Subcutaneous adipose tissue (tissue), 4 donors: ENCODE measurements around the gene DIPK1A. TPM values are rescaled to one million over a fixed set of nuclear protein-coding genes. Genes with fewer than 3 reads are reported as not detected.

Experiments used
- total RNA-seq, 4 donors: library from RNA; depleted of rRNA; stranded (reverse); fragments of >200 nt; gene quantifications; one replicate each; pipeline ENCODE4 v1.1.0, GENCODE V29; 2016
- TF ChIP-seq, protein P1 (sequence below): fragments of 450-650 bp; IDR thresholded peaks from one replicate; pipeline ENCODE4 v1.5.1; 2016; ENCODE audit warnings: low read depth, mild to moderate bottlenecking, control low read depth, antibody characterized with exemption, moderate library complexity

The DIPK1A gene
- total RNA-seq, 4 donors from 2014 or later, result 11.9 to 24.6 (median 18.3) TPM

DNA sequence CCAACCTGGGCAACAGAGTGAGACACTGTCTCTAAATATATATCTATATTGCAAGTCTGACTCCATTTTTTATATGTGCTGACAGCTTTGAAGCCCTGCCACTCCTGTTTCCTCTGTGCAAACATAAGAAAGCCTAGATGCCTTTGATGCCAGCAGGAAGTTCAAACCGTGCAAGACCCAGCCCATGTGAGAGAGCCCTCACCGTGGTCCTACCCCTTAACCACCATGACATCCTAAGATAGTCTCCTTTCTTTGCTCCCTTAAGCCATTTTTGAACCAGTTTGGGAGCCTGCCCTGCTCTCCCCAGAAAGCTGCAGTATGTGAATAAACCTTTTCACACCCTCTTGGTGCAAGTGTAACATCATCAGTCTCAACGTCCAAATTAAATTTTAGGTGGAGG lies 3.7 kb upstream of the DIPK1A start:
- TF ChIP-seq, protein P1, sequence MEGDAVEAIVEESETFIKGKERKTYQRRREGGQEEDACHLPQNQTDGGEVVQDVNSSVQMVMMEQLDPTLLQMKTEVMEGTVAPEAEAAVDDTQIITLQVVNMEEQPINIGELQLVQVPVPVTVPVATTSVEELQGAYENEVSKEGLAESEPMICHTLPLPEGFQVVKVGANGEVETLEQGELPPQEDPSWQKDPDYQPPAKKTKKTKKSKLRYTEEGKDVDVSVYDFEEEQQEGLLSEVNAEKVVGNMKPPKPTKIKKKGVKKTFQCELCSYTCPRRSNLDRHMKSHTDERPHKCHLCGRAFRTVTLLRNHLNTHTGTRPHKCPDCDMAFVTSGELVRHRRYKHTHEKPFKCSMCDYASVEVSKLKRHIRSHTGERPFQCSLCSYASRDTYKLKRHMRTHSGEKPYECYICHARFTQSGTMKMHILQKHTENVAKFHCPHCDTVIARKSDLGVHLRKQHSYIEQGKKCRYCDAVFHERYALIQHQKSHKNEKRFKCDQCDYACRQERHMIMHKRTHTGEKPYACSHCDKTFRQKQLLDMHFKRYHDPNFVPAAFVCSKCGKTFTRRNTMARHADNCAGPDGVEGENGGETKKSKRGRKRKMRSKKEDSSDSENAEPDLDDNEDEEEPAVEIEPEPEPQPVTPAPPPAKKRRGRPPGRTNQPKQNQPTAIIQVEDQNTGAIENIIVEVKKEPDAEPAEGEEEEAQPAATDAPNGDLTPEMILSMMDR, result no peak

DNA sequence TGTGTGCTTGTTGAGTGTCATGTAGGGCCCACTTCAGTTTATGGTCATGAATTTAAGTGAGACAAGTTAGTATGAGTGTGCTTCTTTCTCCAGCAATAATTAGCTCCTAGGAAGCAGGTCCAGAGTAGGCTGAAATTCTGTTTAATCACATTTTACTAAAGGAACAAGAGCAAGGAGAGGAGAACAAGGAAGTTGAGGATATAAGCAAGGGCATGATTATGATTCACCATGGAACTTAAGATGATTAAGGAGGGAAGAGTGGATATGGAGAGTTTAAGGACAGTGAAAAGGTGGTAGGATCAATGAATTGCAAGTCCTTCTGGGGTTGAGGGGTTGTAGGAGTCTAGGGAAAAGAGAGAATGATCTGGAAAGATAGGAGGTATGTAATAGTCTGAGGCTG lies 3.1 kb upstream of the DIPK1A start:
- TF ChIP-seq, protein P1, result no peak

DNA sequence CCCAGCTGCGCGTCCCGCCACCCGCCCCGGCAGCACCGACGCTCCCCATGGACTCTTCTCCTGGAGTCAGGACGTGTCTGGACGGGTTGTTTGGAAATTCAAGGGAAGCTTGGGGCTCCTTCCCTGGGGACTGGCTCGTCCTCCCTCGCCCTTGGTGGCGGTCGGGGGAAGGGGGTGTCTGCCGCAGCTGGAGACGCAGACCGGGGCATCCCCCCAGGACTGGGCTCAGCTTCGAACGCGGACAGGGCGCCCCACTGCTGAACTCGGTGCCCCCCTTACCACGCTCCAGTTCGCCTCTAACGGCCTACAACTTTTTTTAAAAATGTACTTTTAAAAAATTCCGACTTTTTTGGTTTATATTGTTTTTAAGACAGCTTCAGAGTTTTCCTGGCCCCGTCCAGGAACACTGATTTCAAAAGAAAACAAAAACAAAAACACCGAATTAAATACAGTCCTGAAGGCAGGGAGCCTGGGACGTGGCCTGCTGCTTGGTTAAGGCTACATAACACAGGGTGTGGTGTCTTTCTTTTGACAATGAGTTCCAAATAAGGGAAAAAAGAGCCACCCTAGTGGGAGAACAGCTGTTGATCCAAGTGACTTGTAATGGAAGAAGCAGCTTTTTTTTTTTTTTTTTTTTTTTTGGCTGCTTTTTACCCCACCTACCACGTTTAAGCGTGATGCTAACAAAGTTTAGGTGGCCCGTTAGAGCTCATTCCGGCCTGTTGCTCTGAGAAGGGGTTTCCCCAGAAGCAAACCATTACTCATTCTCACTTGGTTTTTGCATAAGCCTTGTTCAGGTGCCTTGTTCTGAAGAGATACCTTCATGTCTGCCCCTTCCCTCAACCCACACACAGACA lies 862 bp upstream of the DIPK1A start:
- TF ChIP-seq, protein P1, result no peak

DNA sequence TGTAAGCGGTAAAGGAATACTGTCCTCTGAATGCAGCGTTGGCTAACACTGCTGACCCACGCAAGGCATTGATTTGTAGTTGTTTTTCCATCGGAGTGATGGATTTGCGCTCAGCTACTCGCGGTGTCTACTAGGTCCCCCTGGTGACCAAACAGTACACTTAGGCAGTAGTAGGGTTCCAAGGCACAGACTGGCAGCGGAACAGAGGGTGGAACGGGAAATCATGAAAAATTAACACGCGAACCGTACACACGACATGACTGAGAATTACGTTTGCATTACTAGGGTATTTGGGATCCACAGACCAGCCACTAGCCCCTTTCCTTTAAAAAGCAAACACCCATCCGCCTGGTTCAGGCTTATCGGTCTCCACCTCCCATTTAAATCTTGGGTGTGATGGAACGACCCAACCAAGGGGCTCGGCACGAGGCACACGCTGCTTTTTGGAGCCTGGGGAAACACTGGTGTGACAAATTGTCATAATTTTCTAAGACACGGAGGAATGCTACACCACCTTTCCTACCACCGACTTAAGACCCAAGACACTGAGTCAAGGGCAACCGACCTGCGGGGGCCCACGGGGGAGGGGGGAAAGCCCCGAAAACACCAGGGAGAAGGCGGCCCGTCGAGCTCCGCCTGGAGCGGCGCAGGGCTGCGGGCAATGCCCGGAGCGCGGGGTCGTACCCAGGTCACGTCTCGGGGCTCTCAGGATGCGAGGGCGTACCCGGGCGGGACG lies 699 bp downstream of the DIPK1A start:
- TF ChIP-seq, protein P1, result no peak

DNA sequence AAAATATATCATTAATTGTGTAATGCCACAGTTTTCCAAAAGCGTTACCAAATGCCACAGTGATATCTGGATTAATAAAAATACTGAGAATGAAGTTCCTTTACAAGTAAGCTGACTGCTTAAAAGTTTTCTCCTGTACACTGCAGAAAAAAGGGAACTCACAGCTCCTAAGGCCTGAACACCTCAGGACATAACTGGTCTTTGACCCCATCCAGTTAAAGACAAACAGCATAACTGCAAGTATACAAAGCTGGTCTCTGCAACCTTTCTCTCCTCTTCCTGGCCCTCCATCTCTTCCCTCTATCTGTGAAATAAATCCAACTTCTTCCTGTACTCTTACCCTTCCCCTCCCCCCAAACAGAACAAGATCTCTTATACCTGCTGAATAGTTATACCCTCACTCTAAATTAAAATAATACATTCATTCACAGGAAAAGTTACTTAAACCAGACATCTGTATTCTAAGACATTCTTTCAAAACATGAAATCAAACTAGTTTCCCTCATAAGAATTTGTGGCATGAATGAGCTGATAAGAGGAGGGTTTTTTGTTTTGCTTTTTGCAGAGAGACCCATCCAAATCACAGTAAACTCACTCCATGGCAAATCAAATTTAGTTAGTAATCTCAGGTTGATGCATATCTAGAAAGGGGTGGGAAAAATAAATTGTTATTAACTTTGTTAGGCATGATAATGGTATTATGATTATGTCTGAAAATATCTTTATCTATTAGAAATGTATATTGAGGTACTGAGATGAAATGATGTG lies 2.9 kb downstream of the DIPK1A start:
- TF ChIP-seq, protein P1, result no peak

DNA sequence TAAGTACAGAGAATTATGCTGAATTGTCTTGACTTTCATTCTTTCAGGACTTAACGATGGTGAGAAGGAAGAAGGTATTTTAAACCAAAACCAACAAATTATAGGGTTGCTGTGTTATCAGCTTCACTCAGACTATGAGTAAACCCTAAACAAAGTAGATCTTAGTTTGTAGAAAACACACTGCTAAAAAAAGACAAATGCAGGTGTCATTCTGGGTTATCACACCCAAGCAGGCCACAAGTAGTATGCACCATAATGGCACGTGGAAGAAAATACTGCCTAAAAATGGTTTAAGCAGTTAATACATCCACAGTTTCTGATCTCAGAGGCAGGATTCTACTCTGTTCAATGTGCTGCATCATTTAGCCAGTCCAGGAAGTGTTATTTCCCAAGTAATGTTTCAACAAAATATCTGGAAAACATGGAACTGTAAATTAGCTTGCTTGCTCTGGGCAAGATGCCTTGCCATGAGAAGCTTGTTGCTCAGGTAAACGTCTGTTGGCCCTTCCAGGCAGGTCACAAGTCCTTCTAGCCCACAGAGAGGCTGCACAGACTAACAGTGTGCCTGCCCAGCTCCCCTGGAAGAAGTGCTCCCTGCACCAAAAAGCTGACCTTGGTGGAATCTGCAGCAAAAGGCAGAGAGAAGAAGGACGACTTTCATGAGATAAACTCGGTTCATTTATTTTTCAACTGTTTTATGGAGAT lies 4.1 kb downstream of the DIPK1A start:
- TF ChIP-seq, protein P1, result no peak
